Stimulated activated CD4-positive, alpha-beta T cell treated with anti-CD3 and anti-CD28 coated beads, Interleukin-12 subunit alpha, Interleukin-12 subunit beta, amount 100 ng/mL, for 4 hours (primary cell): Measurements from ENCODE around the gene RNF130.
"Not testable (repeated sequence)": the region's sequence is repeated elsewhere in the genome, so short reads cannot be mapped to it uniquely, and the experiment has no call there.

Experiments used
- DNase-seq: peaks from one replicate; pipeline ENCODE4 v3.0.0-alpha.2; 2020

RNF130 gene

DNA sequence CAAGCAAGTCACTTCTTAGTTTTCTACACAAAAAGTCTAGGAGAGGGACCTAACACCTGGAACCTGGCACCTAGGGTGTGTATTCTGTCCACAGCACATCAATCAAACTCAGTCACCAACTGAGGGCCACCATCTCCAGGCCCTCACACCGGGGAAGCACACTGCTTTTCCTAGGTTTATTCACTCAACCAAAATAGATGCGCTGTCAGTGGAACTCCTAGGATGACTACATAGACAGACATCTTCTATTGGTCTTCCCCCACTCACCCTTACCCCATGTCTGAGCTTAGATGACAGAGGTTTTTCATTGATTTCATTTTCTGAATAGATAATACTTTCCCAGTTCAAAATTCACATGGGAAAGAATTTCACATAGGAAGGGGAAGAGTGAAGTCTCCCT lies 59.2 kb downstream of the RNF130 start:
- no peak for DNase-seq

DNA sequence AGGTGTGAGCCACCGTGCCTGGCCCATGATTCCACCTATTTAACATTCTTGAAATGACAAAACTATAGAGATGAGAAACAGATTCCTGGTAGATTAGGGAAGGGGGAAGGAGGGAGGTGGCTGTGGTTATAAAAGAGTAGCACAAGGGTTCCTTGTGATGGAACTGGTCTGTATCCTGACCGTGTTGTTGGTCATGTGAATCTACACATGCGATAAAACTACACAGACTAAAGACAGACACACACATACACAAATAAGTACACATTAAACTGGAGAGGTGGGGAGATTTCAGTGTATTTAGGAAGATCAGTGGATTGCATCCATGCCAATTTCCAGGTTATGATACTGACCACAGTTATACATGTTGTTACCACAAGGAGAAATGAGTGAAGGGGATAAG lies 60.9 kb downstream of the RNF130 start:
- DNase-seq: no peak

DNA sequence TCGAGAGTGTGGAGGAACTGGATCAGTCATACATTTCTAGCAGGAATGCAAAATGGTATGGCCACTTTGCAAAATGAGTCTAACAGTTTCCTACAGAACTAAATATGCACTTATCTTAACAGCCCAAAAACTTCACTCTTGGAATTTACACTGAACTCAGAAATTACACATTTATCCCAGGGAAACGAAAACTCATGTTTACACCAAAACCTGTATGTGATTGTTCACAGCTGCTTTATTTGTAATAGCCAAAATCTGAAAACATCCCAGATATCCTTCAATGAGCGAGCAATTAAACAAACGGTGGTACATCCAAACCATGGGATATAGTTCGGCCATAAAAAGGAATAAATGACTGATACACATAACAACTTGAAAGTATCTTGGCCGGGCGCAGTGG lies 62.0 kb downstream of the RNF130 start:
- no peak for DNase-seq

DNA sequence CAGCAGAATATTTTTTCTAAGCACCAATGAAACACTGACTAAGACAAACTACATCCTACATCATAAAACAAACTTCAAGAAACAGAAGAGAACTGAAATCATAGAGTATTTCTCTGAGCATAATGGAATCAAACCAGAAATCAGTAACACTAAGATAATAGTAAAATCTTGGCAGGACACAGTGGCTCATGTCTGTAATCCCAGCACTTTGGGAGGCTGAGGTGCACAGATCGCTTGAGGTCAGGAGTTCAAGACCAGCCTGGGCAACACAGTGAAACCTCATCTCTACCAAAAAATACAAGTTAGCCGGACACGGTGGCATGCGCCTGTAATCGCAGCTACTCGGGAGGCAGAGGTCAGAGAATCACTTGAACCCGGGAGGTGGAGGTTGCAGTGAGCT lies 63.1 kb downstream of the RNF130 start:
- no peak for DNase-seq

DNA sequence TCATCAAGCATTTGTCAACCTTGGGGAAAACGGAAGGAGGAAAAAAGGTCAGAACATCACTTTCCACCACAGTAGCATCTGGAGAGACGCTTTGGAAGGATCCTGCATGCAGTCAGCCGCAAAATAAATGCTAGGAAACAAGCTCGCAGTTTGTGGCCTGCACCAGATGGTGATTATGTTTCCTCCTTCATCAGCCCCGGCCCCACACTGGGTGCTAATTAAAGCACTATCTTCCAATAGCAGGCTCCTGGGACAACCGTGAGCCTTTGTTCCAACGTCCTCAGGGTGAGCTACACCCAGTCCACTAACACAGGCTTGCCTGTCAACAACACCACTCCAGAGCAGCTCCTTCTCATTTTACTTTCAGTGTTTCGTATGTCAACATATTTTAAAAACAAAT lies 64.0 kb downstream of the RNF130 start:
- no peak for DNase-seq

DNA sequence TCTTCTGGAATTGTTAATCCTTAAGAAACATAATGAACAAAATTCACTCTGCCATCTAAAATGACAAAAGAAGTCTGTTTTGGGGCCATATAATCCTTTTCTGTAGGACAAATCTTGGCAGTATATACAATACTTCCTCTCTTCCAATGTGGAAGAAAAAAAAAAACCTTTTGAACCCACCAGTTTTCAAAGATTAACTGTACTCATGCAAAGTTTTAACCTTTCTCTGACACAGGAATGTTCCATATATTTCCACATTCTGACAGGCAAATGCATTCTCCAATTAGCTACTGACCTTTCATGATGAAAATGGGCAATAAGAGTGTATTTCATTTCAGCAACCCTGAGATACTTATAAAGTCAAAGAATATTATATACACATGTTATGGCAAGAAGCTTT lies 65.4 kb downstream of the RNF130 start:
- no peak for DNase-seq

DNA sequence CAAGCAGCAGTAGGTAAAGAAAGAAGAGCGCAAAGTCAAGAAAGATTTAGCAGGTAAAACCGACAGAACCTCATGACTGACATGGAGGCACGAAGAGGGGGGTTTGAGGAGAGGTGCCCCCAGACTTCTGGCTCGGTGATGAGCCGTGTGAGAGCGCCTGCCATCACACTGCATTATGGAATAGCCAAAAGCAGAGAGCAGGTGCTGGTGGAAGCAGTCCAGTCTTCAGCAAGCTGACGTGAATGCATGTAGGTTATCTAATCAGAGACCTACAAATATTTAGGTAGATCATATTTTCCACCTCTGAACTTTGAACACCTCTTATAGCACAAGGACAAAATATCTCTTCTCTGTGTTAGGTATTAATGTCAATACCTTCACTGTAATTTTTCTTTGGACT lies 68.4 kb downstream of the RNF130 start:
- no peak for DNase-seq

DNA sequence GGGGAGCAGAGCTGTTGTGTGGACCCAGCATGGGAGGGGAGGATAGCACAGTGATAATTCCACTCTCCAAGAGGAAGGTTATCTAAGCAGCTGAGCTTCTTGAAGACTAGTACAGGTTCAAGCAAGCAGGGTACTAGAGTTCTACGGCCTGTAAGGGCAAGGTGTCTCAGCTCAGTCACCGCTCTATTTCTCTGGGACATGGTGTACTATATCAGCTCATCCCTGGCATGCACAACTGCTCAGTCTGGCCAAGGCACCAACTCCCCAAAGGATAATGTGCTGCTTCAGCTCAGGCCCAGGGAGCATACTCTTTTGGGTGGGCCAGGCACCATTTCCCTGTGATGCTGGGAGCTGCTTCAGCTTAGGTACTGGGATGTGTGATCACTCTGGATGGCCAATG lies 69.8 kb downstream of the RNF130 start:
- no peak for DNase-seq

DNA sequence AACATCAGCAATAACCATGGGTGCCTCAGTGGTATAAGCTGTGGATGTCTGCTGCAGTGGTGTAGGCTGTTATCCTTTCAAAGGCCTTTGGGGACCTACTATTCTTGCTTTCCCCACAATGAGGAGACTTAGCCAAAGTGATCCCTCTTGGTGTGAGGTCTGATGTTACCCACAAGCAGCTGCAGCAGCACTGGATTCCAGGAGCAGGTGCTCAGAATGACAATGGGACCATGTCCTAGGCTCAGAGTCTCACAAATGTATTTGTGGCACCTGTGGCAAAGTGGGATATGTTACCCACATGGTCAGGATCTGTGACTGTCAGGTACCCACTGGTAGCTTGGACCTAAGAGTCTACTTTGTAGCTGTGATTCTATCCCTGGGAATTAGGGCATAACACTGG lies 70.4 kb downstream of the RNF130 start:
- DNase-seq: no peak

DNA sequence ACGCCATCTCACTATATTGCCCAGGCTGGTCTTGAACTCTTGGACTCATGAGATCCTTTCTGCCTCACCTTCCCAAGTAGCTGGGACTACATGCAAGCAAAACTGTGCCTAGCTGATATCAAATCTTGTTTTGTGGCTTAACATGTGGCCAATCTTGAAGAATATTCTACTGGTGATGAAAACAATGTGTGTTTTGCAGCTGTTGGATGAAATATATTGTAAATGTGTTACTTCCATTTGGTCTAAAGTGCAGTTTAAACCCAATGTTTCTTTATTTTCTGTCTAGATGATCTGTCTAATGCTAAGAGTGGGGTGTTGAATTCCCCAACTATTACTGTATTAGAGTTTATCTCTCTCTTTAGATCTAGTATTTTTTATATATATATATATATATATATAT lies 73.1 kb downstream of the RNF130 start:
- DNase-seq: no peak

DNA sequence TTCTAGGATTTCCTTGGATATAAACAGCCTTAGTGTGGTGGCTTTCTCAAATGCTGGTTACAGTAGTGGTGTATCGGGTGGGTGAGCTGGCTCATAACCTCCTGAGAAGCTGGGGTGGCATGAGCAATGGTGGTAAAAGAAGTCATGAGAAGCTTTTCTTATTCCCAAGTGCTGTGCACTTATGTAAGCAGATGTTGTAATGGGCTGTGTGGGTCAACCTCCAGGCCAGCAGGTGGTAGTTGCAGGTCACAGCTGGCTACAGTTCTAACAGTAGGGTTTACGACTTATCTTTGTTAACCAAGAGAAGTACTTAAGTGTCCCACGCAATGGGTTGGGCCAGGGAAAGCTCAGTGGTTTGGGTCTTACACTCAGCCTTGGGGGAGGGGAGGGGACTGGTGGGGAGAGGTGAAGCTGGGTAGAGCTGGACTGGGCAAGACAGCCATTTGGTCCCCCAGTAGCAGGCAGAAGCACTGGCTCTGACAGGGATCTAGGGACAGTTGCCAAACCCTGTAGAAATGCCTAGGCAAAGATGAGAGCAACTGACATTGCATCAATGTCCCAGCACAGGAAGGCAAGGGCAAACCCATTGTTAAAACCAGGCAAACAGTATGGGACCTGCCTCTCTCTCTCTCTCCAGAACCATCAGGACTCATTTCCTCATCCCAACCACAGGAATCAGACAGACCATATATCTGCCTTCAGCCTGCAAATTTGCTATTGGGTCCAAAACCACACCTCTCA lies 76.8 kb downstream of the RNF130 start:
- no peak for DNase-seq

DNA sequence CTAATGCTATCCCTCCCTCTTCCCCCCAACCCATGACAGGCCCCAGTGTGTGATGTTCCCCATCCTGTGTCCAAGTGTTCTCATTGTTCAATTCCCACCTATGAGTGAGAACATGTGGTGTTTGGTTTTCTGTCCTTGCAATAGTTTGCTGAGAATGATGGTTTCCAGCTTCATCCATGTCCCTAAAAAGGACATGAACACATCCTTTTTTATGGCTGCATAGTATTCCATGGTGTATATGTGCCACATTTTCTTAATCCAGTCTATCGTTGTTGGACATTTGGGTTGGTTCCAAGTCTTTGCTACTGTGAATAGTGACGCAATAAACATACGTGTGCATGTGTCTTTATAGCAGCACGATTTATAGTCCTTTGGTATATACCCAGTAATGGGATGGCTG lies 78.7 kb downstream of the RNF130 start:
- not testable (repeated sequence) for DNase-seq

DNA sequence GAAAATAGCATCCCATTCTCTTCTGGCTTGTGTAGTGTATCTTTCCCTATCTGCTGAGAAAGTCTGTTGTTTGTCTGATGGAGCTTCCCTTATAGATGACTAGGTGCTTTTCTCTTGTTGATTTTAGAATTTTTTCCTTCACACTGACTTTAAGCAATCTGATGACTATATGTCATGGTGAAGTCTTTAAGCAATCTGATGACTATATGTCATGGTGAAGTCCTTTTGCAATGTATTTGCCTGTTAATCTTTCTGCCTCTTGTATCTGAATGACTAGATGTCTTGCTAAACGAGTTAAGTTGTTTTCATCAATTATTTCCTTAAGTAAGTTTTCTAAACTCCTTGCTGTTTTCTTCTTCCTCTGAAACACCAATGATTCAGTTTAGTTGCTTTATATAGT lies 80.5 kb downstream of the RNF130 start:
- no peak for DNase-seq

DNA sequence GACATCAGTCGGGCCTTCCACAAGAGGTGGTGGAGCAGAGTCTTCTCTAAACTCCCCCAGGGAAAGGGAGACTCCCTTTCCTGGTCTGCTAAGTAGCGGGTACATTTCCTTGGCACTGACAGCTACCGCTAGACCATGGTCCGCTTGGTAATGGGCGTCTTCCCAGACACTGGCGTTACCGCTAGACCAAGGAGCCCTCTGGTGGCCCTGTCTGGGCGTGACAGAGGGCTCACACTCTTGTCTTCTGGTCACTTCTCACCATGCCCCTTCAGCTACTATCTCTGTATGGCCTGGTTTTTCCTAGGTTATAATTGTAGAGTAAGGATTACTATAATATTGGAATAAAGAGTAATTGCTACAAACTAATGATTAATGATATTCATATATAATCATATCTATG lies 81.0 kb downstream of the RNF130 start:
- DNase-seq: not testable (repeated sequence)

DNA sequence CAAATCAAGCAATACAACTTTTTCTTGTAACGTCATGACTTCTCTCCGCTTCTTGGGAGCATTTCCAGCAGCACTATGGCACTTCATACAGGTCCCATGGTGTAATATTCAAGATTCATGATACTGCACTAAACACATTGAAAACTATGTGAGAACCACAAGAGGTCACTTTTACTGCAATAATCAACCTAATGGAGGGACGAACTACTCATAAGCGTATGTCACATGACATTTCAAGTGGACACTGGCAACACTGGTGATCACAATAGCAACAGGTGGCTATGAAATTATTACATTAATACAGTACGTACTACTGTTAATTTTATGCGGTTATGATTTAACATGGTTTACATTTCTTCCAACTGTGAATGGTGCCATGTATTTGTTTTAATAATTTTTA lies 85.2 kb downstream of the RNF130 start:
- no peak for DNase-seq

DNA sequence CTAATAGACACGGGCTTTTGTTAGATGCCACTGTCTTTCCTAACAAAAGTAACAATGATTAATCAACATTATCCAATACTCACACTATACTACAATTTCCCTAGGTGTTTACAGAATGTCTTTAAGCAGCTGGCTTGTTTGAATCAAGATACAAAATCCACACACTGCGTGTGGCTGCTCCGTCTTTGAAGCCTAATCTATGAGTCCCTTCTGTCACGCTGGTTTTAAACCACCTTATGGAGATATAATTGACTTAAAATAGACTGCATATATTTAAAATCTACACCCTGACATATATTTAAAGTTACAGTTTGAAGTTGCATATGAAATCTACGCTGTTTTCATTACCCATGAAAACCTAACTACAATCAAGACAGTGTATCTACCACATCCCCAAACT lies 89.9 kb downstream of the RNF130 start:
- no peak for DNase-seq

DNA sequence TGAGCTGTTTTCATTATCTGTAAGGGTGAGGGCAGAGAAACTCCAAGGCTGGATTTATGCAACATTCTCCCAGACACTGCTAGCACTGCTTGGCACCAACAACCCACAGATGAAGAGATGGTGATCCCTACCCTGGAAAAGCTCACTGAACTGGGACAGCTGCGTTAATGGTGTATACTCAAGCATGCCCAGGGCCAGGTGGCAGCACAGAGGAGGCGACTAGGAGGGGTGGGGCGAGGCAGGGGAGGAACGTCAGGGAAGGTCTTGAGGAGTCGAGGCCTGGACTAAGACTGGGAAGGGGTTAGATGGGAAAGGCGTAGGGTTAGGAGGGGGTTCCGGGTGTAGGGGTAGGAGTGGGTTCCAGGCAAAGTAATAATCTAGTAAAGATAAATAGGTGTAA lies 90.8 kb downstream of the RNF130 start:
- no peak for DNase-seq

DNA sequence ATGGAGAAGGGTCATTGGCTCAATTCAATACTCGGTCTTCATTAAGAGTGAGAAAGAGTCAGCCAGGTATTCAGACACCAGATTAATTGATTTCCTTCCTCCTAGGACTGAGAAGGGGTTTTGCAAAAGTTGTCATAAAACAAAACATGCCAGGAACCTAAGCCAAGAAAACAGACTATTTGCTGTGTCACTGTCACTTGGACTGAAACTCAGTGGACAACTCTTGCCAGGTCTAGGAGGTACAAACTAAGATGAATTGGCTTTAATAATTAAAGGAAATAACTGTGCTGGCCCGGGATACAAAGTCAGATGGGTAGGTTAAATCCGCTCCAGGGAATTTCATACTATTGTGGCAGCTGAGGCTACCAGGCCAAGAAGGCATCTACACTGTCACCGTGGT lies 92.8 kb downstream of the RNF130 start:
- DNase-seq: no peak

DNA sequence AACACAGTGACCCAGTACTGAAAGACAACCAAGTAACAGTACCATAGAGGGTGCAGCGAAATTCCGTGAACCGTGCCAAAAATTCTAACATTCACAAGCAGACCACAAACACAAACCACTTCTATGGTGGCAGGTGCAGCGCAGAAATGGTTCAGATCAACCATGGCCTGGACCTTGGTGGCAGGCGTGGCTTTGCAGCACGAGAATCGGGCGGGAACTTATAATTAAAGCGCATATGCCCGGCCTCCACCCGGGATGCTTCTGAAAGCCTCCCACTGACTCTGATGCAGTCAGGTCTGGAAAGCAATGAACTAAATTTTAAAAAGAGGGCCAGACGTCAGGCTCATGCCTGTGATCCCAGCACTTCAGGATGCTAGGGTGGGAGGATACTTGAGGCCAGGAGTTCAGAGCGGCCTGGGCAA lies 95.8 kb downstream of the RNF130 start:
- DNase-seq: no peak

DNA sequence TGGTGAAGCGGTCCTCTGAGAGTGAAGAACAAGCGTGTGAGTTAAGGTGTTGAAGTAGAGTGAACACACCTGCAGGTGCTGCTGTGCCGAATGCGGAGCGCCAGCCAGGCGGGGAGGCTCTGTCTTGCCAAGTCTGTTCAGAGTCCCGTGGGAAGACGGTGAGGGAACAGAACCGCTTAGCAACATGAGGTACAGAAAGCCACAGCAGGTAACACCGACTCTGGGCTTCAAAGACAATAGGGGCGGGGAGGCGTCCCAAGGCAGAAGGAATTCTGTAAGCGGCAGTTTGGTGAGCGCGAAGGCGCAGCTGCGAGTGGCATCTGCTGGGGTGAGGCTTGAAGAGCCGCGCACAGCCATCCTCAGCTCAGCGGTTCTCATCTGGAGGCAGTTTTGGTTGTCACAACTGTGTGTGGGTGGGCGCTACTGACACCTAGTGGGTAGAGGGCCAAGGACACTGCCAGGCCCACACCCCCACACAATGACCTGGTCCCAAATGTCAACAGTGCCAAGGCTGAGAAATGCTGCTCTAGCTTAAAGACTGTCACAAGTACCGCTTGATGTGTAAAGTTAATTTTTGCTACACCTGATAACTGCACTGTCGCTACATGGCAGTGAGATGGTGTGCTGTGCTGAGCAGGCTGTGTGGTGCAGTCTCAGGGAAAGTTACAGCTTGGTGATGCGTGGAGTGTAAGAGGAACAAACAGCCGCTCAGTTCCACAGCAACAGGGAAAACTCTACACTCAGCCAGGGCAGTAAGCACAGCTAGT lies 96.4 kb downstream of the RNF130 start:
- no peak for DNase-seq

DNA sequence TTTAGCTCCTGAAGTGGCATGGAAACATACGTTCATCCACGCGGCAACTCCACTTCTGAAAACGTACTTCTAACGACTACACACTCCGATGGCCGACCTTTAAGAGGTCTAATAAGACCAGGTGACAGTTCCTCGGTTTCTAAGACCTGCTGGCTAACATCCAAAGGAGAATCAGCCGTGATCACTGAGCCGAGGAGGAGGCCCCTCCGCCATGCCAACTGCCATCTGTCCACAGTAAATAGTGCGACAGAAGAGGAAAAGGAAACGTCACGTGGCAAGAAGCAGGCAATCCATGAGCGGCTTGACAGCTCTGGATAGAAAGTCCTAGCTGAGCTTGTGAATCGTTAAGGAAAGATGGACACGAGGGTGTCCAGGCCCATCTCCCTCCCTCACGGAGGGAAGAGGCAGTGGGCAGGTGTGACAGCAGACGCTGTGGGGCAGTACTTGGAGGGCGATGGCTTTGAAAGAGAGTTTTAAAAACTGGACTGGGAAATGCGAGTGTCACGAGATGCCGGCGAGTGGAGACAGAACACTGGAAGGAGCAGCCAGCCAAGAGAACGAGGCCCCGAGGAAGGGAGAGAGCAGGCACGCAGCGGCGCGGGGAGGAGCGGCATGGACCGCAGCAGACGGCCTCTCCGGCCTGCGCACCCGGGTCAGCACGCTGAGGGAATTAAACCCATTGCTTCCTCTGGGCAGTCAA lies 97.2 kb downstream of the RNF130 start:
- no peak for DNase-seq

DNA sequence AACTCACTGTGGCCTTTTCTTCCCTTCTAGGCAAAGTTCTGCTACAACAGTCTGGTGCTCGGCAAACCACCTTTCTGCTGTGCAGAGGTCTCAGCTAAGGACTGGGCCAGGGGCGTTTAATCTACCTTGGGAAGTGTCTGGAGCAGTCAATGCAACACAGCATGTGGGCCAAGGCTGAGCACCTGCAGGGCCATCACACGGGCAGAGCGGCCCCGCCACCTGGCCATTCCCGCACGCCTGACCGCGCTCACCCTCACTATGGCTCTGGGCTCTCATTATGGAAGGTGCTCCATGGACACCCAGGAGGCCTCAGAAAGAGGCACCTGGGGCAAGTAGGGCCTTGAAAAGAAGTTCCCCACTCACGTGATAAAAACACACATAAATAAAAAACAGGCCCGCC lies 98.2 kb downstream of the RNF130 start:
- DNase-seq: no peak

DNA sequence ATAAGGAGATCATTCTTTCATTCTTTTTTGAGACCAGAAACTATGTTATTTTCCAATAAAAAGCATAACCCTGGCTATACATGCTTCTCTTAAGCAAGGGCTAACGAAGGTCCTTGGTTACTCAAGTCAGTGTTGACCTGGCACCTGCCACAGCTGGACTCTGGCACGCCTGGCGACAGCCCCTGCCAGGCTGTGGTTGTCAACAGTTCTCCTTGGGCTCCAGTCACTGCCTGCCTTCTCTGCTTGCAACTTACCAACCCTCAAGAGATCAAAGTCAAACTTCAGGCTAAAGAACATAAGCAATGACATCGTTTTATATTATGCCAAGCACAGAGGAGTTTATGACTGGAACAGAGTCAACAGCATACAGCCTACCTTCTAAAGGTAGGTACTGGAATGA lies 102.4 kb downstream of the RNF130 start:
- DNase-seq: no peak

DNA sequence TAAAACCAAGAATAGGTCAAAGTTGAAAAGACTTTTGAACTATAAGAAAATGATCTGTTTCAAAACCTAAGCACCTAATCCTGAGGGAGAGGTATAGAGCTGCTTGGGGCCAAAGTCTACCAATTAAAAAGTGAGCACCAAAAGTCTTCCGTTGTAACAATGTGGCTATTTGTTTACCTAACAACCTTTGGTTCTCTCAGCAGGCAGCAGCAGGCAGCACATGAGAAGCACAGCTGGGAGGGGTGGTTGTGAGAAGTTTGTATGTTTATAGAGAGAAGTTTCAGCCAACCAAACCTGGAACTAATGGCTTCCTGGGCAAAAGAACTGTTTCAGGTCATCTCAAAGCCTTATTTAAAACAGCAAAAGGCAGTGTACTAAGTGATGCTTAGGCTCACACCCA lies 104.1 kb downstream of the RNF130 start:
- no peak for DNase-seq
